ENCODE measurements around the gene NES.

Gene NES

GRCh38 chr1:156709031-156709430 is 31.8 kb upstream of the NES start:
- H3K27ac ChIP-seq (ENCODE audit: low read length) = no peak overlapping the region

GRCh38 chr1:156708218-156708661 is 31.0 kb upstream of the NES start:
- Histone ChIP-seq H3K9ac (ENCODE audit: low read length) (peak overlapping the region; percentile 75), H3K4me1 (ENCODE audit: control insufficient read depth, low read depth, low read length) (peaks cover 62% of the 10 kb centered on the region)

More at GRCh38 chr1:156709031-156709430, 31.8 kb upstream of the NES start:
- H3K9ac ChIP-seq (ENCODE audit: low read length) = no peak overlapping the region
- peak overlapping the region; percentile 71 for H3K4me3 ChIP-seq (ENCODE audit: low read length)
- no peaks in the 10 kb centered on the region for H3K9me3 ChIP-seq (ENCODE audit: control insufficient read depth, low read depth, low read length)
- H3K27me3 ChIP-seq (ENCODE audit: control insufficient read depth, insufficient read depth, low read length) = peaks cover 13% of the 10 kb centered on the region
- H3K4me1 ChIP-seq (ENCODE audit: control insufficient read depth, low read depth, low read length) = peaks cover 54% of the 10 kb centered on the region
- no peaks in the 10 kb centered on the region for H3K36me3 ChIP-seq (ENCODE audit: control insufficient read depth, low read depth, low read length)

GRCh38 chr1:156707417-156708217 is 30.4 kb upstream of the NES start:
- Histone ChIP-seq H3K27ac (ENCODE audit: low read length) (peak overlapping the region; percentile 88), H3K36me3 (ENCODE audit: control insufficient read depth, low read depth, low read length) (no peaks in the 10 kb centered on the region), H3K4me1 (ENCODE audit: control insufficient read depth, low read depth, low read length) (peaks cover 66% of the 10 kb centered on the region), H3K4me3 (ENCODE audit: low read length) (peak overlapping the region; percentile 71), H3K9ac (ENCODE audit: low read length) (peak overlapping the region; percentile 75), H3K27me3 (ENCODE audit: control insufficient read depth, insufficient read depth, low read length) (peaks cover 27% of the 10 kb centered on the region), H3K9me3 (ENCODE audit: control insufficient read depth, low read depth, low read length) (no peaks in the 10 kb centered on the region)

More at GRCh38 chr1:156708218-156708661, 31.0 kb upstream of the NES start:
- Histone ChIP-seq H3K4me3 (ENCODE audit: low read length) (peak overlapping the region; percentile 71), H3K27me3 (ENCODE audit: control insufficient read depth, insufficient read depth, low read length) (peaks cover 21% of the 10 kb centered on the region), H3K36me3 (ENCODE audit: control insufficient read depth, low read depth, low read length) (no peaks in the 10 kb centered on the region), H3K9me3 (ENCODE audit: control insufficient read depth, low read depth, low read length) (no peaks in the 10 kb centered on the region), H3K27ac (ENCODE audit: low read length) (peak overlapping the region; percentile 88)

- H3K4me3 ChIP-seq (ENCODE audit: low read length) = peak overlapping the region; percentile 71
- peak overlapping the region; percentile 78 for H3K27ac ChIP-seq (ENCODE audit: low read length)
- no peaks in the 10 kb centered on the region for H3K36me3 ChIP-seq (ENCODE audit: control insufficient read depth, low read depth, low read length)
- H3K4me1 ChIP-seq (ENCODE audit: control insufficient read depth, low read depth, low read length) = peaks cover 66% of the 10 kb centered on the region
- peaks cover 27% of the 10 kb centered on the region for H3K27me3 ChIP-seq (ENCODE audit: control insufficient read depth, insufficient read depth, low read length)
- H3K9ac ChIP-seq (ENCODE audit: low read length) = peak overlapping the region; percentile 75
- no peaks in the 10 kb centered on the region for H3K9me3 ChIP-seq (ENCODE audit: control insufficient read depth, low read depth, low read length)
Observed at GRCh38 chr1:156706657-156707416, 29.6 kb upstream of the NES start.

- Histone ChIP-seq H3K9me3 (ENCODE audit: control insufficient read depth, low read depth, low read length) (no peaks in the 10 kb centered on the region), H3K4me3 (ENCODE audit: low read length) (peak overlapping the region; percentile 71), H3K4me1 (ENCODE audit: control insufficient read depth, low read depth, low read length) (peaks cover 59% of the 10 kb centered on the region), H3K9ac (ENCODE audit: low read length) (peak overlapping the region; percentile 75), H3K27me3 (ENCODE audit: control insufficient read depth, insufficient read depth, low read length) (peaks cover 27% of the 10 kb centered on the region), H3K27ac (ENCODE audit: low read length) (no peak overlapping the region), H3K36me3 (ENCODE audit: control insufficient read depth, low read depth, low read length) (no peaks in the 10 kb centered on the region)
Observed at GRCh38 chr1:156705918-156706656, 28.9 kb upstream of the NES start.

GRCh38 chr1:156705321-156705917 is 28.2 kb upstream of the NES start, which contains the start of gene CRABP2:
Gene CRABP2, minus strand, starts transcription at chr1:156705583. Its CDS starts 137 bp downstream, at chr1:156705446.
- Histone ChIP-seq H3K4me3 (ENCODE audit: low read length) (peak within 1 kb of the TSS; percentile 71), H3K36me3 (ENCODE audit: control insufficient read depth, low read depth, low read length) (peaks cover 6% of the 10 kb centered on the region), H3K9ac (ENCODE audit: low read length) (peak within 1 kb of the TSS; percentile 75), H3K4me1 (ENCODE audit: control insufficient read depth, low read depth, low read length) (peaks cover 53% of the 10 kb centered on the region), H3K27me3 (ENCODE audit: control insufficient read depth, insufficient read depth, low read length) (peaks cover 27% of the 10 kb centered on the region), H3K9me3 (ENCODE audit: control insufficient read depth, low read depth, low read length) (no peaks in the 10 kb centered on the region), H3K27ac (ENCODE audit: low read length) (no peak within 1 kb of the TSS)

GRCh38 chr1:156704930-156705320 is 27.7 kb upstream of the NES start:
- Histone ChIP-seq H3K9ac (ENCODE audit: low read length) (peak overlapping the region; percentile 60), H3K27ac (ENCODE audit: low read length) (no peak overlapping the region), H3K9me3 (ENCODE audit: control insufficient read depth, low read depth, low read length) (no peaks in the 10 kb centered on the region), H3K4me1 (ENCODE audit: control insufficient read depth, low read depth, low read length) (peaks cover 49% of the 10 kb centered on the region), H3K36me3 (ENCODE audit: control insufficient read depth, low read depth, low read length) (peaks cover 11% of the 10 kb centered on the region), H3K4me3 (ENCODE audit: low read length) (peak overlapping the region; percentile 71), H3K27me3 (ENCODE audit: control insufficient read depth, insufficient read depth, low read length) (peaks cover 27% of the 10 kb centered on the region)

- peaks cover 12% of the 10 kb centered on the region for H3K36me3 ChIP-seq (ENCODE audit: control insufficient read depth, low read depth, low read length)
- H3K4me1 ChIP-seq (ENCODE audit: control insufficient read depth, low read depth, low read length) = peaks cover 42% of the 10 kb centered on the region
- H3K27ac ChIP-seq (ENCODE audit: low read length) = no peak overlapping the region
- H3K9ac ChIP-seq (ENCODE audit: low read length) = peak overlapping the region; percentile 60
- H3K9me3 ChIP-seq (ENCODE audit: control insufficient read depth, low read depth, low read length) = no peaks in the 10 kb centered on the region
- H3K4me3 ChIP-seq (ENCODE audit: low read length) = peak overlapping the region; percentile 71
- peaks cover 27% of the 10 kb centered on the region for H3K27me3 ChIP-seq (ENCODE audit: control insufficient read depth, insufficient read depth, low read length)
Observed at GRCh38 chr1:156704166-156704711, 27.0 kb upstream of the NES start.

GRCh38 chr1:156703741-156704140 is 26.5 kb upstream of the NES start:
- Histone ChIP-seq H3K4me3 (ENCODE audit: low read length) (peak overlapping the region; percentile 71), H3K36me3 (ENCODE audit: control insufficient read depth, low read depth, low read length) (peaks cover 17% of the 10 kb centered on the region), H3K4me1 (ENCODE audit: control insufficient read depth, low read depth, low read length) (peaks cover 37% of the 10 kb centered on the region), H3K9ac (ENCODE audit: low read length) (peak overlapping the region; percentile 60), H3K27me3 (ENCODE audit: control insufficient read depth, insufficient read depth, low read length) (peaks cover 27% of the 10 kb centered on the region), H3K9me3 (ENCODE audit: control insufficient read depth, low read depth, low read length) (no peaks in the 10 kb centered on the region), H3K27ac (ENCODE audit: low read length) (no peak overlapping the region)

- H3K4me3 ChIP-seq (ENCODE audit: low read length) = peak overlapping the region; percentile 71
- peaks cover 33% of the 10 kb centered on the region for H3K4me1 ChIP-seq (ENCODE audit: control insufficient read depth, low read depth, low read length)
- no peaks in the 10 kb centered on the region for H3K9me3 ChIP-seq (ENCODE audit: control insufficient read depth, low read depth, low read length)
- H3K36me3 ChIP-seq (ENCODE audit: control insufficient read depth, low read depth, low read length) = peaks cover 21% of the 10 kb centered on the region
- no peak overlapping the region for H3K27ac ChIP-seq (ENCODE audit: low read length)
- no peak overlapping the region for H3K9ac ChIP-seq (ENCODE audit: low read length)
- H3K27me3 ChIP-seq (ENCODE audit: control insufficient read depth, insufficient read depth, low read length) = peaks cover 27% of the 10 kb centered on the region
Observed at GRCh38 chr1:156703336-156703735, 26.1 kb upstream of the NES start.

All from iPS-18a (cell line).